ENCODE measurements around the gene ZNF777.

ZNF777 gene

GRCh38 chr7:149476791-149477190, 15.9 kb upstream of the ZNF777 start:
- no peak for DNase-seq (ENCODE audit: low read depth)

DNA sequence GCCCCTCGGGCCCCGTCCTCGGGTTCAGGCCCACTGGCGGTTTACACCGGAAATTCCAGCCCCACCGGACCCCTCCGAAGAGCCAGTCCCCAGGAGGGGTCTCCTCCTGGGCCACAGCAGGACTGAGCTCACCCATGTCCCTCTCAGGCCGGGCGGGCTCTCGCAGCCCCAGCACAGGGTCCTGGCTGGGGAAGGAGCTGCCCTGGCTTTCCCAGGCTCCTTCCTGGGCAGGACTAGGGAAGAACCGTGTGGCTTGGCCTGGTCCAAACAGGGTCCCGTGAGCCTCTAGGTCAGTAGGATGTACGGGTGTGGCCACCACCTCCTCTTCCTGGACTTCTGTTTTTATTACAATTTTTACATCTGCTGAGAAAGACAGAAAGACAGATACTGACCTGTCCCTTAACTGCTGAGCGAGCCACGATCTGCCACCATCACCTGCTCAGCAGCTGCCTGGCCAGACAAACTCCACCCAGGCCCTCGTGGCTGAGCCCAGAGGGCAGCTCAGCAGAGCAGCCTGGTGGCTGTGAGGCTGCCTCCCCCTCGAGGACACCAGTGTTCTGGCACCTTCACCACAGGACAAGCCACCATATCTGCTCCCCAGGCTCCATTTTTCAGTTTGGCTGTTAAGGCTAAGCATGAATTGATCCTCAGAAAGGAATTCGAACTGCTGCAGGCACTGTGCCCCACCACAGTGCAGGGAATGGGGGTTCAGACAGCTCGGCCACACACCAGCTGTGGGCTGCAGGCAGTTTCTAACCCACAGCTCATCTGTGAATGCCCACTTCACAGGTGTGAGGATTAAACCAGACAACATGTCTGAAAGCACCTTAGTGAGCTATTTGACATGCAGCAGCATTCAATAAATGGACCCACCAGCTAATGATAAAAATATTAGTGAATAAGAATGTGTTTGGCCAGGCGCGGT, 14.5 kb upstream of the ZNF777 start:
- DNase-seq (ENCODE audit: low read depth): no peak

DNA sequence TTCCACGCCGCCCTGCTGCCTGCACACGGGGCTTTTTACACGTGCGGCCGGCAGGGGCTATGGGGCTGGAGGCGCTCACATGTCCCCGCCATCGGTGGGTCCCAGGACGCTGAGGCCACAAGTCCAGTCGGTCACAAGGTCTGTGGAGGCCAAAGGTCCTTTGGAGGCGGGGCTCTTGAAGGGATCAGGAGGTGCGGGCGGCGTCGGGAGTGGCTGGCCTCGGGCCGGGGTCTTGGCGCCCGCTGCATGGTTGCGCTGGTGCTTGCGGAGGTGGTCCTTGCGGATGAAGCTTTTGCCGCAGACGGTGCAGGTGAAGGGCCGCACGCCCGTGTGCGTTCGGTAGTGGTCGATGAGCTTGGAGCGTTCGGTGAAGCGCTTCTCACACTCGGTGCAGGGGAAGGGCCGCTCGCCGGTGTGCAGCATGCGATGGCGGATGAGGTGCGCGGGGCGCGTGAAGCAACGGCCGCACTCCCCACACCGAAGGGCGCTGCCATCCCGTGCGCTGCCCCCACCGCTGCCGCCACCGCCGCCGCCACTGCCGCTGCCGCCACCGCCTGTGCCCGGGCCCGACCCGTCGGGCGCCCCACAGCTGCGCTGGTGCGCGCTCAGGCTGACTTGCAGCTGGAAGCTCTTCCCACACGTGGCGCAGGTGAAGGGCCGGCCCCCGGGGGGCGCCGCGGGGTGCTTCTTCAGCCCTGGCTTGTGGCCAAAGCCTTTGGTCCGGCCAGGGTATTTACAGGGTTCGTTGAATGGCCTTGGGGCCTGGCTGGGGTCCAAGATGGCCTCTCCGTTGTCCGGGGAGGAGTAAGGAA, 13.7 kb upstream of the ZNF777 start:
- no peak for DNase-seq (ENCODE audit: low read depth)

- DNase-seq (ENCODE audit: low read depth): no peak
Observed at GRCh38 chr7:149473251-149473650, 12.4 kb upstream of the ZNF777 start.

DNA sequence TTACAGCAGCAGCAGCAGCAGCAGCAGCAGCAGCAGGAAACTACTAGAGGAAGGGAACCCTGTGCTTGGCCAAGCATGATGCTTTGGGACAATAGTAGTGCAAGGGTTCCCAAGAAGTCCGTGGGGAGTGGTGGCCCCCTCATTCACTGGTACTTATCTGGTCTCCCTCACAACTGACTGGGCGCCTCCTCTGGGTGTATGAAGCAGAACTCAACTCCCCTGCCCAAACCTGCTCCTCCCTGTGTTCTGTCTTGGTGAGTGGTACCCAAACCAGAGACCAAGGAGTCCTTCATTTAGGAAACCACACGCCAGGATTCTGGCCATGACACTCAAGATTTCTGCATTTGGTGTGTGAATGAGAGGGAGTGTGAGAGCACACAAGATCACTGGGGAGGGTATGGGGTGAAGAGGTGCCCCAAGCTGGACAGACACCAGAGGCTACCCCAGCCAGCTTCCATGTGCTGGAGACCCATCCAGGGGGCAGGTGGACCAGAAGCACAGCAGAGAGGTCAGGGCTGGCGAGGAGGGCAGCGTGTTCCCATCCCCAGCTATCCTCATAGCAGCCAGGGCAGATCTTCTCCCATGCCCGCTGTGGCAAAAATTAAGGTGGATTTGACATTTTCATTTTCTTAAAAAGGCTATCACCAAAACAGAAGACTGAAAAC, 10.6 kb upstream of the ZNF777 start:
- DNase-seq (ENCODE audit: low read depth): no peak

- DNase-seq (ENCODE audit: low read depth): no peak
Observed at GRCh38 chr7:149469806-149470205, 8.9 kb upstream of the ZNF777 start.

DNA sequence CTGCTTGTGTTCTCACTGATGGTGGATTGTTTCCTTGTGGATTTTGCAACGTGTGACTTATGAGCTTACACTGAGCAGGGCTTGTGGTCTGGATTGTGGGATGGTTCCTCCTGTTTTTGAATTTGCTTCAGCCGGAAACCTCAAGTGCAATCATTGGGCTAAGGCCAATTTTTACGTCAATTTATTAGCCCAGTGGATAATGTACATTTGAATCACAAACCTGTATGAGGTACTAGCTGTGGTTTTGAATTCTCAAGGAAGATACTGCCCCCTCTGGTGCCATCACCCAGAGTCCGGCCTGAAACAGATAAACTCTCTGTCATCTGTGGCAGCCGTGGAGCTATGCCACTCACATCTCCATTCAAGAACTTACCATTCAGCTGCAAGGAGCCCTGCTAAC, 7.3 kb upstream of the ZNF777 start:
- no peak for DNase-seq (ENCODE audit: low read depth)

DNA sequence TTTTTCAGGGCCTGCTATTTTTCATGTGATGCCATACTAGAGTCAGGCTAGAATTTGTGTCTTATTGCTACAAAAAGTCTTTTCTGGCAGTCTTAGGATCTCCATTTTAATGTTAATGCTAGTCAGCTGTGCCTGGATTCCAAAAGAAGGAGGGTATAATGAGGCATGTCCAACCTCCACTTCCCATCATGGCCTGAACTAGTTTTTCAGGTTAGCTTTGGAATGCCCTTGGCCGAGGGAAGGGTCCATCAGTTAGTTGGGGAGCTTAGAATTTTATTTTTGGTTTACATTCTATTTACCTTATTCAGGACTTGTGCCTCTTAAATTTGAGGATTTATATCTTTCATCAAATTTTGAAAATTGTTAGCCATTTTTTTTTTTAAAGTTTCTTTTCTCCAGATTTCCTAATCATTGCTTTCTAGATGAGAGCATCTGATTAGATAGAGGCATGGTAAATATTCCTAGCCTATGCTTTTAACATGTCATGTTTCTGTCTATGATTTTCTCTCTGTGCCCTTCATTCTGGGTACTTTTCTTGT, 6.5 kb upstream of the ZNF777 start:
- no peak for DNase-seq (ENCODE audit: low read depth)

GRCh38 chr7:149466364-149466763, 5.5 kb upstream of the ZNF777 start:
- DNase-seq (ENCODE audit: low read depth): no peak

GRCh38 chr7:149463500-149464161, 2.8 kb upstream of the ZNF777 start:
- DNase-seq (ENCODE audit: low read depth): no peak

DNA sequence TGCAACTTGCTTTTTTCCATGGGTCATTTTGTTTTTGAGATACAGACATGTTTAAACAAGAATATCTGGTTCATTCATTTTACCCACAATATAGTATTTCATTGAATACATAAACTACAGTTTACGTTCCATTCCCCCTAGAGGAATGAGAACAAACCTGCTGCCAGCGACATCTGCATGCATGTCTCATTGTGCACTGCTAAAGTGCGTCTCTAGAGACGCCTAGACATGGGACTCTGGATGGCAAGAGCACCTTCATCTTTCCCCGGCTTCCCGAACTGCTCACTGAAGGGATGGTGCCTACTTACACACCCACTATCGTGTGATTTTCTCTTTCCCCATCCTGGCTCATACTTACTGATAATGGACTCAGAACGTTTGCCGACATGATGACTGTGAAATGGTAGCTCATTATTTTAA, 1.2 kb upstream of the ZNF777 start:
- DNase-seq (ENCODE audit: low read depth): no peak

- no peak for DNase-seq (ENCODE audit: low read depth)
Observed at GRCh38 chr7:149459540-149460452, 1.1 kb downstream of the ZNF777 start.

DNA sequence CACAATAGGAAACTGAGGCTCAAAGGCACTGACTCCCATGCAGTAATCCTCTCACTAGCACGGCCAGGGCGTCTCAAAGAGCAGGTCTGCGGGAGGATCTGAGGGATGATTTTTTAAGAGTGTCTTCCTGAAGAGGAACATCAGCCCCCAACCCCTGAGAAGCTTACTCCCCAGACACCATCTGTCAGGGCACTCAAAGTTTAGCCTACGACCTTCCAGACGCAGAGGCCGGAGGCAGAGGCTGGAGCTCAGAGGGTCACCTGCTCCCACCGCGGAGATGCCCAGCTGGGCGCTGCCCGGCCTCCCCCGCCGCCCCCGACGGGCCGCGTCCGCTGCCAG, 1.7 kb downstream of the ZNF777 start:
- DNase-seq (ENCODE audit: low read depth): no peak

DNA sequence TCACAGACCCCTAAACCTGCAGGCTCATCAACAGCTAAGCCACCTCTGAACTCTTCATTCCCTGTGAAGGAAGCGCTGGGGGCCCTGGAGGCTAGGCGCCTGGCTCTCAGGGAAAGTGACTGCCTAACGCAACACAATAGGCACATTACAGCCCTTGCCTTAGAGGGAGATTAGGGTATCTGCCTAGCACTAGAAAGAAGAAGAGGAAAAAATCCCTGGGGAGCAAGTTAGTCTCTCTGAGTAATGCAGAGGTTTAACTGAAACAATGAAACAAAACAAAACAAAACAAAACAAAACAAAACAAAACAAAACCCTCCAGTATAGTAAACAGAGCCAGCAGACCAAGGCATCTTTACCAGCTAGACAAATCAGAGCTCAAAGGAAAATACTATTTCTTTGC, 2.6 kb downstream of the ZNF777 start:
- DNase-seq (ENCODE audit: low read depth): no peak

GRCh38 chr7:149457766-149458165, 3.1 kb downstream of the ZNF777 start:
- no peak for DNase-seq (ENCODE audit: low read depth)

GRCh38 chr7:149456506-149457421, 4.1 kb downstream of the ZNF777 start:
- no peak for DNase-seq (ENCODE audit: low read depth)

DNA sequence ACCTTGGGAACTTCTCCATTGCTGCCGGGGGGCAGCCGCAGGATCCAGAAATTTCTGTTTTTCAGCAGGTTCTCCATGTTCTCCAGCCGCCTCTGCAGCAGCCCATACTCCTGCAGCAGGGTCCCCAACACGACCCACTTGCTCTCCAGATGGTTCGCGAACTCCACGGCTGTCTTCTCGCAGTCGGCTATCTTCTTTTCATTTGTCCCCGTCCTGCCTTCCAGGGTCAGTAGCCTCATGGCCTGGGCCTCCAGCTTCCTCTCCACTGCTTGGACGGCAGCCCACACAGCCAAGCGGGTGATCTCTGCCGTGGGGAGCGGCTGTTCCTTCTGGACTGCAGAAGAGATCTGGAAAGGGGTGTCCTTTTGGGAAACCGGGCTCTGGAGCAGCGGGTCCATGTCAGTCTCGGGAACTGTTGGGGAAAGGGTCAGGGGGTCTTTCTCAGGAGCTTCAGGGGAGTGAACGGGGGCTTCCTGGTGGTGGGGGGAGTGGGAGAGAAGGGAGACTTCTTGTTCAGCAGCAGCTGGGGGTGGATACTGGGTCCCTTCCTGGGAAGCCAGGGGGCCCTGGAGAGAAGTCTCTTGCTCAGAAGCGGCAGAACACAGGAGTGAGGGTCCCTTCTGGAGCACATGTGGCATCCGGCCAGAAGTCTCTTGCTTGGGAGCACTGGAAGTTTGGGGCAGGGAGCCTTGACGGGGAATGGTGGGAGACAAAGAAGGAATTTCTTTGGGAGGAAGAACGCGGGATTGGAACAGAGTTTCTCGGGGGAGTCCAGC, 5.5 kb downstream of the ZNF777 start:
- DNase-seq (ENCODE audit: low read depth): no peak

- DNase-seq (ENCODE audit: low read depth): no peak
Observed at GRCh38 chr7:149454750-149455149, 6.1 kb downstream of the ZNF777 start.

- no peak for DNase-seq (ENCODE audit: low read depth)
Observed at GRCh38 chr7:149454006-149454405, 6.9 kb downstream of the ZNF777 start.
